ENCODE results near the gene AADACL4.

GRCh38 chr1:12625276-12625675 lies 18.6 kb upstream of the AADACL4 start:
- TF ChIP-seq, protein P1, sequence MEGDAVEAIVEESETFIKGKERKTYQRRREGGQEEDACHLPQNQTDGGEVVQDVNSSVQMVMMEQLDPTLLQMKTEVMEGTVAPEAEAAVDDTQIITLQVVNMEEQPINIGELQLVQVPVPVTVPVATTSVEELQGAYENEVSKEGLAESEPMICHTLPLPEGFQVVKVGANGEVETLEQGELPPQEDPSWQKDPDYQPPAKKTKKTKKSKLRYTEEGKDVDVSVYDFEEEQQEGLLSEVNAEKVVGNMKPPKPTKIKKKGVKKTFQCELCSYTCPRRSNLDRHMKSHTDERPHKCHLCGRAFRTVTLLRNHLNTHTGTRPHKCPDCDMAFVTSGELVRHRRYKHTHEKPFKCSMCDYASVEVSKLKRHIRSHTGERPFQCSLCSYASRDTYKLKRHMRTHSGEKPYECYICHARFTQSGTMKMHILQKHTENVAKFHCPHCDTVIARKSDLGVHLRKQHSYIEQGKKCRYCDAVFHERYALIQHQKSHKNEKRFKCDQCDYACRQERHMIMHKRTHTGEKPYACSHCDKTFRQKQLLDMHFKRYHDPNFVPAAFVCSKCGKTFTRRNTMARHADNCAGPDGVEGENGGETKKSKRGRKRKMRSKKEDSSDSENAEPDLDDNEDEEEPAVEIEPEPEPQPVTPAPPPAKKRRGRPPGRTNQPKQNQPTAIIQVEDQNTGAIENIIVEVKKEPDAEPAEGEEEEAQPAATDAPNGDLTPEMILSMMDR (conservative IDR thresholded peaks at IDR 0.05): no peak
- no peak for TF ChIP-seq ZFX (IDR thresholded peaks at IDR 0.05)

Measured in C4-2B (cell line).